Measurements from ENCODE around the gene DHRSX. TPM values are rescaled to one million over a fixed set of nuclear protein-coding genes. Genes with fewer than 3 reads are reported as not detected.

The DHRSX gene
- total and polyA plus RNA-seq, 2 of the 8 experiments (the other 6 are each of a cell fraction or from before 2014, with no cell fraction given), result 35.1 to 43.4 TPM

- Histone ChIP-seq H3K14ac (ENCODE audit: insufficient read length) (no peak overlapping the region), H4K91ac (replicated peaks; ENCODE audit: insufficient read length, low read length) (no peak overlapping the region), H3K4ac (replicated peaks; ENCODE audit: insufficient read length, low read depth, low read length) (no peak overlapping the region), H3K9me3 (ENCODE audit: insufficient read depth in 2 of 2, low read depth in 1 of 2, low read length in 1 of 2) (peaks cover 5 to 6% of the 10 kb centered on the region in 2 experiments; a peak in 2 of 4 replicates), H3K27ac (ENCODE audit: low read depth, low read length) (no peak overlapping the region), H3K23me2 (ENCODE audit: low read depth, low read length) (no peaks in the 10 kb centered on the region), H3K4me1 (replicated peaks in 1 of 4; ENCODE audit: control insufficient read depth in 3 of 4, insufficient read depth in 4 of 4, low read length in 3 of 4) (peaks cover 0 to 11% (median 5%) of the 10 kb centered on the region in 4 experiments; a peak in 4 of 7 replicates), H3K36me3 (ENCODE audit: control insufficient read depth in 2 of 4, insufficient read depth in 4 of 4, low read length in 3 of 4) (peaks cover 0 to 4% (median 0%) of the 10 kb centered on the region in 4 experiments; a peak in 4 of 8 replicates), H3K4me3 (ENCODE audit: extremely low read depth in 1 of 4, insufficient read depth in 2 of 4, low read depth in 3 of 4, low read length in 4 of 4) (no peak overlapping the region), H2BK12ac (ENCODE audit: low read depth, low read length) (no peak overlapping the region), H3K79me2 (ENCODE audit: control insufficient read depth in 1 of 2, insufficient read depth in 2 of 2, low read length in 2 of 2) (peaks cover 15 to 79% of the 10 kb centered on the region in 2 experiments), H3K27me3 (replicated peaks in 1 of 4; ENCODE audit: control insufficient read depth in 3 of 4, extremely low read depth in 1 of 4, insufficient read depth in 3 of 4, low read length in 3 of 4) (no peaks in the 10 kb centered on the region), H3K4me2 (ENCODE audit: insufficient read depth in 1 of 2, low read depth in 2 of 2, low read length in 2 of 2) (no peak overlapping the region), H2AFZ (ENCODE audit: low read length) (no peak overlapping the region), H2BK20ac (ENCODE audit: low read length) (no peak overlapping the region), H3K23ac (ENCODE audit: insufficient read length) (no peak overlapping the region), H4K20me1 (replicated peaks in 1 of 2; ENCODE audit: control insufficient read depth in 1 of 2, insufficient read depth in 2 of 2, low read length in 2 of 2) (peaks cover 0 to 4% of the 10 kb centered on the region in 2 experiments), H4K5ac (ENCODE audit: insufficient read length, low read depth, low read length) (no peak overlapping the region), H3K56ac (replicated peaks; ENCODE audit: insufficient read length, low read depth, low read length) (no peak overlapping the region), H3K18ac (ENCODE audit: extremely low read depth, low read length) (no peak overlapping the region), H4K8ac (ENCODE audit: extremely low read depth, insufficient read depth, low read length) (peak overlapping the region; percentile 11; the same call in 1 of the 2 replicates), H2BK15ac (ENCODE audit: low read length) (0 out of 2 replicates have a peak overlapping the region, but pooled peaks have one; percentile 34), H2BK5ac (ENCODE audit: low read depth, low read length) (peak overlapping the region; percentile 85), H3K9ac (replicated peaks in 1 of 4; ENCODE audit: extremely low read depth in 1 of 4, low read depth in 3 of 4, low read length in 3 of 4) (no peak overlapping the region), H3K79me1 (ENCODE audit: low read depth, low read length) (peaks cover 16% of the 10 kb centered on the region), H2AK5ac (ENCODE audit: low read depth, low read length) (peak overlapping the region; percentile 78; the same call in 1 of the 2 replicates), H2BK120ac (replicated peaks; ENCODE audit: low read depth, low read length) (no peak overlapping the region)
- DNase-seq (ENCODE audit: low read depth in 1 of 2, low spot score in 2 of 2), result no peak
- TF ChIP-seq CTBP2 (IDR thresholded peaks at IDR 0.05; ENCODE audit: borderline replicate concordance, insufficient read depth, insufficient read length, low read length) (no peak), NANOG (IDR thresholded peaks at IDR 0.05; ENCODE audit: insufficient read depth, low read depth, low read length, poor library complexity, severe bottlenecking) (no peak), EGR1 (IDR thresholded peaks at IDR 0.05; ENCODE audit: borderline replicate concordance, low read depth, low read length) (no peak), KDM5A (IDR thresholded peaks at IDR 0.05; ENCODE audit: low read length) (no peak), CBX8 (IDR thresholded peaks at IDR 0.05; ENCODE audit: borderline replicate concordance, low read depth, low read length) (no peak), BCL11A (IDR thresholded peaks at IDR 0.05; ENCODE audit: low read depth in 2 of 2, low read length in 2 of 2) (no peak), SAP30 (IDR thresholded peaks at IDR 0.05; ENCODE audit: insufficient read depth, insufficient replicate concordance, low read length) (no peak), TEAD4 (IDR thresholded peaks at IDR 0.05; ENCODE audit: low read depth, low read length) (no peak), POU5F1 (IDR thresholded peaks at IDR 0.05; ENCODE audit: low read depth, low read length) (no peak), PHF8 (conservative IDR thresholded peaks at IDR 0.05; ENCODE audit: low read depth, low read length) (no peak), POLR2A (IDR thresholded peaks at IDR 0.05; ENCODE audit: control extremely low read depth in 1 of 2, low read depth in 2 of 2, low read length in 2 of 2) (no peak), POLR2AphosphoS5 (IDR thresholded peaks at IDR 0.05; ENCODE audit: low read depth, low read length) (no peak), KDM1A (IDR thresholded peaks at IDR 0.05; ENCODE audit: borderline replicate concordance, low read length) (no peak)
- CTCF ChIA-PET (ENCODE audit: partially characterized antibody), result no interaction called here
- WGBS, 2 experiments (ENCODE audit: extremely low coverage in 1 of 2, insufficient coverage in 1 of 2, insufficient read length in 1 of 2, insufficient replicate concordance in 2 of 2, low coverage in 1 of 2, low lambda C conversion rate in 2 of 2, missing lambda C conversion rate in 1 of 2), result 96% methylated on average over 13 of the region's 13 CpGs; no CpG with 5 or more reads in 1 of the 2 experiments
- POLR2A ChIA-PET (ENCODE audit: partially characterized antibody), result no interaction called here
- no peak for FAIRE-seq
Observed at GRCh38 chrX:2449135-2449886, 51.5 kb downstream of the DHRSX start.
